AG20443 (cell line): Measurements from ENCODE around the gene C11orf97.
"Not testable (repeated sequence)": the region's sequence is repeated elsewhere in the genome, so short reads cannot be mapped to it uniquely, and the experiment has no call there.

Experiments
- DNase-seq: peaks from one replicate; pipeline ENCODE4 v3.0.0; 2012; ENCODE audit warnings: low spot score, mixed read lengths

C11orf97 gene

DNA sequence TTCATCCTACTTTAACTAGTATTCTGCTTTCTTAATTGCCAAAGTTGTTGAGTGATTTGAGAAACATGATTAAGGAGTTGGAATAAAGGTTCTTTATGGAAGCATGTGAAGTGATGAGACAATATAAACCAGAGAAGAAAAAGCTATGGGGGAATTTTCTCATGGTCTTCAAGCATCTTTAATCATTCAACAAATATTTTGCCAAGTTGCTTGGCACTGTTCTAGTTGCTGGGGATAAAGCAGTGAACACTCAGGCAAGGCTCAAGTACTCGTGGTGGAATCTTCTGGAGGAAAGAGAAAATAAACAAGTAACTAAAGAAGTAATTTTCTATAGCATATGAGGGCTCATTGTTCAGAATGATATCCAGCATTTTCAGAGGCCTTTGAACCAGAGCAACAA is 45.7 kb downstream of the C11orf97 start:
- peak; percentile 21 for DNase-seq

DNA sequence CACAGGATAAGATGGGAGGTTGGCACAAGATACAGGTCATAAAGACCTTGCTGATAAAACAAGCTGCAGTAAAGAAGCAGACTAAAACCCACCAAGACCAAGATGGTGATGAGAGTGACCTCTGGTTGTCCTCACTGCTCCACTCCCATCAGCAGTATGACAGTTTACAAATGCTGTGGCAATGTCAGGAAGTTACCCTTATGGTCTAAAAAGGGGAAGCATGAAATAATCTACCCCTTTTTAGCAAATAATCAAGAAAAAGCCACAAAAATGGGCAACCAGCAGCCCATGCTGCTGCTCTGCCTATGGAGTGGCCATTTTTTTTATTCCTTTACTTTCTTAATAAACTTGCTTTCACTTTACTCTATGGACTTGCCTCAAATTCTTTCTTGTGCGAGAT is 46.2 kb downstream of the C11orf97 start:
- no peak for DNase-seq

DNA sequence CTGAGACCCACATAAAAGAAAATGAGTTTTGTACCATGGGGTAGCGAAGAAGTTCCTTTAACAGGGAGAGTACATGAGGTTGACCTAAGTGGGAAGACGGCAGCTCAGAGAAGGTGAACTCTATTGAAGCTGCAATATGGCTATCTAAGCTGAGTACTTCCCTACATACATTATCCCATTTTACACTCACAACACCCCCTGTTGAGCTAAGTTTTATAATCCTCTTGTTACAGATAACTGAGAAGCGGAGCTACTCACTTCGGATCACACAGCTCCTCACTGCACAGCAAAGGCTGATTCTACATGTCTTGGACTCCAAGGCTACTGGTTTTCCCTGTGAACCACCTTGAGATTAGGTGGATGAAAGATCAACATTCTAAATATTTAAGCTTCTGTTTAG is 46.7 kb downstream of the C11orf97 start:
- no peak for DNase-seq

DNA sequence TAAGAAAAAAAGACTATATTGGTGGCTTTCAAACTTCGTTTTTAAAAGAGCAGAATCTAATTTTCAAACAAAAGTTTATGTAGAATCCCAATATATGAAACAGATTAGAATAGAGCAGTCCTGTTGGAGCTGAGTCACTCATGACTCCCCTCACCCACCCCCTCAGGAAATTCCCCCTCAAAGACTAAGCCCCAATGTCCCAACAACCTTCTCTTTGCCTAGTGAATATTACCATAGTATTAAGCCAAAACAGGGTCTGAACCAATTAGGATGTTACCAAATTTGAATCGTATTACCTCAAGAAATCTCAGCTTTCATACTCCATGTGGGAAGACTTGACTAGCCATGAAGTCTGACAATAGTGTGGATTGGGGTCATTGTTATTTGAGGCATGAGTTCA is 47.1 kb downstream of the C11orf97 start:
- DNase-seq = no peak

DNA sequence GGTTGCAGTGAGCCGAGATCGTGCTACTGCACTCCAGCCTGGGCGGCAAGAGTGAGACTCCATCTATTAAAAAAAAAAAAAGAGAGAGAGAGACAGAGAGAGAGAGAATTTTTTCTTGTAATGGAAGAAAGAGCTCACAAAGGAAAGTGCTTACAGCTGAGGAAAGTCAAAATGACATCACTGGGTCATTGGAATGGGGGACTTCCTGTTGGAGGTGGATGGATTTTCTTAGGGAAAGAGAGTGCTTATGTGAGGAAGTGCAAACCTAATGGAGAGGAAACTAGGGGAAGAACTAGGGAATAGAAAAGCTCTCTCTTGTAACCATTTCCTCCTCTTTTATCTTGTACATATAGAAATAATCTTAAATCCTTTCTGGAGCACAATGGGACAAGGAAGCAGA is 48.6 kb downstream of the C11orf97 start:
- no peak for DNase-seq

DNA sequence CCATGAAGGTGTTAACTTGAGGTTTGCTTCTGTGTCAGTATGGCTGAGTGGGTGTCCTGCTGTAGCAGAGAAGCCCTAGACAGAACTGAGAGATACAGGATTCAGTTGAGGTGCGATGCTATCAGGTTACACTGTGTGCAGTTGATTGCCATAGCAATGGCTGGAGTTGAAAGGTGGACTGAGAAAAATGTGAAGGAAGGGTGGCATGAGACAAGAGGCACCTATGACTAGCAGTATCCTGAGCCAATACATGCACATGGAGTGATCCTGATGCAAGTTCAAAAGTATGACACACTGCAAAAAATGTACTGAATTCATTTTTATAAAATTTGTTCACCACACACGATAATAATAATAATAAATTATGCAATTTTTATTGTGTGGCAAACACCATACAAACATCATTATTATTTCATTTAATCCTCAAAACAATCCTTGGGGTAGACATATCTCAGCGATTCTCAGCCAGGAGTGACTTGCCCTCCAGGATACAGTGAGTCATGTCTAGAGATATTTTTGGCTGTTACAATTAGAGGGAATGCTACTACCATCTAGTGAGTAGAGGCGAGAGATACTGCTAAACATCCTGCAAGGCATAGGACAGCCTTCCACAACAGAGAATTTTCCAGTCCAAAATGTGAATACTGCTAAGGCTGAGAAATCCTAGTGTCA is 51.1 kb downstream of the C11orf97 start:
- DNase-seq = peak; percentile 86

DNA sequence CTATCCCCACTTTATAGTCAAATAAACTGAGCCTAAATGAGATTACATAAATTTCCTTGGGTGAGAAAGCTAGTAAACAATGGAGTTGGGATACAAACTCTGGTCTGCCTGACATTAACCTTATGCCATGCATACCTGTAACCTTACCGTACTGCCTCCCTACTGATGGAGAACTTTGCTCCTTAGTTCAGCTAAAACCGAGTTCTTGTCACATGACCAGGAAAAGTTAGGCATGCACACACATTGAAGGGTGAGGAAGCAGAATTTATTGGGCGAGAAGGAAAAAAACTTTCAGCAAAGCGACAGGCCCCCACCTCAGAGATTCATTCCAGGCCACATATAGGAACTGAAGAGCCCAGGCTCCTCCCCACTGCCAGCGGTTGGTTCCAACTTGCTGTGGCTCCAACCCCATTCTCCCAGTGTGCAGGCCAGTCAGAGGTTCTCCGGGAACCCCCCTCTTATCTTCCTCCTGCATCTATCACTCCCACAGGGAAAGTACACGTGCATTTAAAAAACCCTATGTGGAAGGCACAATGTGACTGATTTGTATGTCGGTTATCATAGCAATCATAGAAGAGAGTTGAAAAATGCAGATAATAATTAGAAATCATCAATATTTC is 51.7 kb downstream of the C11orf97 start:
- DNase-seq = no peak

DNA sequence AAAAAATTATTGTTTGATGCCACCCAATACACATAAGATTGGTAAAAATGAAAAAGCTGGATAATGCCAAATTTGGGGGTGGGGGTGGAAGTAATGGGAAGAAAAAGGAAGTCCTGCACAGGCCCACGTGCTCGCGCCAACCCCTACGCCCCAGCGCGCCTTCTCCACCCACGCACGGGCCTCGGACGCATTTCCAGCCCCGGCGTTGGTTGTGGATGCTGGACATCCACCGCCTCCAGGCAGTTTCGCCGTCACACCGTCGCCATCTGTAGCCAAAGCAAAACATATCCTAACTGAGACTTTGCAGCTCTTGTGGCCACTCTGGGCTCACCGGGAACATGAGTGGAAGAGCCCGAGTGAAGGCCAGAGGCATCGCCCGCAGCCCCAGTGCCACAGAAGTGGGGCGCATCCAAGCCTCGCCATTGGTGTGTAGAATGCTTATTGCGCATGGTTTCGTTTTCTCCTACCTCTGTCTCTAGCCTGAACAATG is 55.0 kb downstream of the C11orf97 start, which contains the start of gene PIWIL4:
PIWIL4 (plus strand) TSS at position 188 of the 490 bp plus-strand sequence; CDS start at position 339, 151 bp downstream.
- DNase-seq = no peak

DNA sequence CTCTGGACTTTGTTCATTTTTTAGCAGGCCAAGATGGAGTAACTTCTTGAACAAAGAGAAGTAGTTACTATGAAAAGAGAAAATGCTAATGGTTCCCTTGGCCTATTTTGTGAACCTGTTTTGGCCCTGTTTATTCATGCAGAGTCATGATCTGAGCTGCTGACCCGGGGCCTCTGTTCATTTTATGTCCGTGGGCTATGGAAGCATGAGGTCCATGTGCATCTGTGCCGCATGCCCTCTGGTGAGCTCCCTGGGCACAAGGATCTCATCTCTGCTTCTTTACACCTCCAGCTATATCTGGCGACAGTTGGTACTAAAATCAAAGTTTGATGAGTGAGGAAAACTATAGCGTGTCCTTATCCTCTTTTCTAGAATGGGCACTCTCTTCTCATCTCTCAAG is 55.9 kb downstream of the C11orf97 start:
- DNase-seq = no peak

DNA sequence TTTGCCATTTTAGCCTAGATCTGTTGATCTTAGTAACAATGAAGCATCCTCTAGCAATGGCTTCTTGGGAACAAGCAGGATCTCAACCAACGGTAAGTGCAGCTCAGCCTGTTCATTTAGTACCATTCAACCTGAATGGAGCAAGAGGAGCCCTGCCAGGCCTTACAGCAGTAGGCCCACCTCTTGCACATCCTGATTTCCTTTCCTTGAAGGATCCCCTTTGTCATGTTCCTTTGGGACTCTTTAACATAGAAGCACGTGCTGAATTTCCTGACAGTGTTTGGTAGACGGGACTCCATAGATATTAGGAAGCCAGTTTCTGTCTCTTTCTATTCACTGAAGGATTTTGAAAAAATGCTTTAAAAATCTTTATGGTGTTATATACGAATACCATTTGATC is 56.5 kb downstream of the C11orf97 start:
- DNase-seq = no peak

DNA sequence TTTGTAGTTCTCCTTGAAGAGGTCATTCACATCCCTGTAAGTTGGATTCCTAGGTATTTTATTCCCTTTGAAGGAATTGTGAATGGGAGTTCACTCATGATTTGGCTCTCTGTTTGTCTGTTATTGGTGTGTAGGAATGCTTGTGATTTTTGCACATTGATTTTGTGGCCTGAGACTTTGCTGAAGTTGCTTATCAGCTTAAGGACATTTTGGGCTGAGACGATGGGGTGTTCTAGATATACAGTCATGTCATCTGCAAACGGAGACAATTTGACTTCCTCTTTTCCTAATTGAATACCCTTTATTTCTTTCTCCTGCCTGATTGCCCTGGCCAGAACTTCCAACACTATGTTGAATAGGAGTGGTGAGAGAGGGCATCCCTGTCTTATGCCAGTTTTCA is 60.7 kb downstream of the C11orf97 start:
- not testable (repeated sequence) for DNase-seq

DNA sequence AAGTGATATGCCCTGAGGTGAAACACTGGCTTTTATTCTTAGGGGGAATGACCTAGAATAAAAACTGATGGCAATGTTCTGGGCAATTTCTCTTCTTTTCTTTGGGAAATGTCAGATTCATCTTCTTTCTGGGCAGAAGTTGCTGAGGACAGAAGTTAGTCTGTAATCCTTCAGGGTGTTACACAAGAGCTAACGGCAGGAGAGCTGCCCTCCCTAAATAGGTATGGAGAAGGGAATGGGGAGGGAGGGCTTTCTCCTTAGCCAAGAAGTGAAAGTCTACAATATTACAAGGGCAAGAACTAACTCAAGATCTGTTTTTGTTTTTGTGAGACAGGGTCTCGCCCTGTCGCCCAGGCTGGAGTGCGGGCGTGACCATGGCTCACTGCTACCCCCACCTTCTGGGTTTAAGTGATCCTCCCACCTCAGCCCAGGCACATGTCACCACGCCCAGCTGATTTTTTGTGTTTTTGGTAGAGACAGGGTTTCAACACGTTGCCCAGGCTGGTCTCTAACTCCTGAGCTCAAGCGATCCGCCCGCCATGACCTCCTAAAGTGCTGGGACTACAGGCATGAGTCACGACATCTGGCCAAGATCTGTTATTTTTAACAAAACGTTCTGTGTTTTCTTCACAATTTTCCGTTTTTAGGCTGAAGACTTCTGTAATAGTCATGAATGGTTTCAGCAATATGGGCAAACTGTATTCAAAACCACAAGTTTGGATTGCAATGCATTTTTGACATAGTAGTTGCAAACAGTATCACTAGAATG is 62.1 kb downstream of the C11orf97 start:
- peak; percentile 51 for DNase-seq

DNA sequence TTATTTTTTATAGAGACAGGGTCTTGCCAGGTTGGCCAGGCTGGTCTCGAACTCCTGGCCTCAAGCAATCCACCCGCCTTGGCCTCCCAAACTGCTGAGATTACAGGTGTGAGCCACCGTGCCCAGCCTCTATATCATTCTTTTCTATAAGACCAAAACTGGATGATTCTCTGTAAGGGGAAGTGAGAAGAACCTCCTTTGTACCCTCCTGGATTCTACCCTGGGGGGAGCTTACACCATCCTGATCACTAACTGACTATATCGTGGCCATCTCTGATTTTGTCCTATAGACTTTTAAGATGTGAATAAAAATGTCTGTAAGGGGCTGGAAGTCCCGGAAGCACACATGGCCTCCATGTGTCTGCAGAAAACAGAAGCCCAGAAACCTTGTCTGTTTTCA is 64.0 kb downstream of the C11orf97 start:
- no peak for DNase-seq

DNA sequence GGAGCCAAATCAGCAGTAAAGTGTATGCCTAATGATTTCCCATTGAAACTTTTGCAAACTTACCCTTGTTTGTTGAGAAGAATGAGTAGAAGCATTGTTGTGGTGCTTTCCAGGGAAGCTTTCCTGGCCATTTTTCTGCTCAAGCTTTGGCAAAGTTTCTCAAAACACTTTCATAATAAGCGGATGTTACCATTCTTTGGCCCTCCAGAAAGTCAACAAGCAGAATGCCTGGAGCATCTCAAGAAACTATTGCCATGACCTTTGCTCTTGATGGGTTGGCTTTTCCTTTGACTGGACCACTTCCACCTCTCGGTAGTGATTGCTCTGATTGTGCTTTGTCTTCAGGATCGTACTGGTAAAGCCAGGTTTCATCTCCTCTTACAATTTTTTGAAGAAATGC is 65.6 kb downstream of the C11orf97 start:
- no peak for DNase-seq
